K562 (cell line): Measurements from ENCODE around the gene ZDHHC12. TPM values are rescaled to one million over a fixed set of nuclear protein-coding genes. Genes with fewer than 3 reads are reported as not detected.

ENCODE experiments used
- ATAC-seq: fragments of 200-7000 bp; cut with Tn5 transposase; 3 replicates; pipeline ENCODE4 v1.9.1; 2020; ENCODE audit warnings: moderate library complexity
- BruUV-seq: library from RNA; stranded (reverse); fragments of 400-500 nt; replicated peaks from 2 replicates; lab custom pipeline; 2021; lab: Mats Ljungman, UMichigan
- CTCF ChIA-PET: fragments of 300-600 bp; formaldehyde crosslinking; extraction: SDS; loops from one replicate; lab custom pipeline; 2021; ENCODE audit warnings: low intra/inter-chr PET ratio; lab: Yijun Ruan, JAX
- POLR2A ChIA-PET: fragments of 300-600, 350-650 bp; sonication (Branson Sonifier 250); formaldehyde crosslinking; extraction: SDS; loops from one replicate; lab custom pipeline; 2021; ENCODE audit warnings: antibody characterized with exemption, inconsistent platforms; lab: Yijun Ruan, JAX
- DNase-seq, 4 experiments: peaks; one replicate each; pipeline versions ENCODE4 v3.0.0 to v3.0.0-alpha.2; 2011 to 2018; ENCODE audit warnings: low spot score in 3 of 4, mixed read lengths in 3 of 4; ENCODE audit errors: extremely low read depth in 1 of 4
- FAIRE-seq: peaks from 2 replicates; lab custom pipeline; 2011; peaks lifted over from hg19 to GRCh38; lab: Jason Lieb, UNC
- H2AFZ ChIP-seq: 2 replicates; pipeline ENCODE4 v1.6.0; 2011; ENCODE audit warnings: low read depth, low read length, control low read depth, inconsistent platforms
- H3K27ac ChIP-seq: fragments of 200-600 bp; 3 replicates; pipeline ENCODE4 v1.8.0; 2011; ENCODE audit warnings: low read depth, mild to moderate bottlenecking, control low read depth, inconsistent platforms, low read length, moderate library complexity, mixed read lengths; ENCODE audit errors: extremely low read depth
- H3K27me3 ChIP-seq, 2 experiments: fragments of 300-600 bp in 1 of 2; 2 replicates in 1 of 2; 3 replicates in 1 of 2; pipeline versions ENCODE4 v1.6.0 to v1.8.0; 2011; ENCODE audit warnings: inconsistent platforms in 2 of 2, low read length in 2 of 2, mild to moderate bottlenecking in 1 of 2, mixed read lengths in 1 of 2, moderate library complexity in 1 of 2; ENCODE audit not compliant: control insufficient read depth in 2 of 2, insufficient read depth in 2 of 2
- H3K36me3 ChIP-seq: fragments of 300-600 bp; 3 replicates; pipeline ENCODE4 v1.8.0; 2011; ENCODE audit warnings: mild to moderate bottlenecking, low read length, inconsistent platforms; ENCODE audit not compliant: control insufficient read depth, insufficient read depth
- H3K4me1 ChIP-seq, 2 experiments: fragments of 200-600 bp in 1 of 2; replicated peaks in 1 of 2; 2 replicates in 1 of 2; 3 replicates in 1 of 2; pipeline versions ENCODE4 v1.5.1 to v1.8.0; 2011; ENCODE audit warnings: inconsistent platforms in 2 of 2, low read length in 2 of 2, mild to moderate bottlenecking in 1 of 2, mixed read lengths in 1 of 2, moderate library complexity in 1 of 2; ENCODE audit not compliant: control insufficient read depth in 2 of 2, insufficient read depth in 2 of 2
- H3K4me2 ChIP-seq: 2 replicates; pipeline ENCODE4 v1.6.1; 2011; ENCODE audit warnings: low read length, control low read depth, inconsistent platforms, mixed read lengths; ENCODE audit not compliant: insufficient read depth
- H3K4me3 ChIP-seq: fragments of 200-600 bp; sonication (generic), shearing (Covaris generic); 2 replicates; pipeline ENCODE4 v1.5.1; 2016; ENCODE audit warnings: control low read depth, inconsistent platforms
- H3K79me2 ChIP-seq: fragments of 200-600 bp; 3 replicates; pipeline ENCODE4 v1.8.0; 2011; ENCODE audit warnings: low read length, inconsistent platforms; ENCODE audit not compliant: control insufficient read depth, insufficient read depth
- H3K9ac ChIP-seq, 2 experiments: 2 replicates each; pipeline versions ENCODE4 v1.6.0 to v1.6.1; 2011; ENCODE audit warnings: low read depth in 2 of 2, low read length in 2 of 2, control low read depth in 1 of 2, inconsistent platforms in 1 of 2, mild to moderate bottlenecking in 1 of 2, mixed read lengths in 1 of 2; ENCODE audit not compliant: insufficient read depth in 1 of 2
- H3K9me1 ChIP-seq: one replicate; pipeline ENCODE4 v1.6.0; 2011; ENCODE audit warnings: inconsistent platforms, mild to moderate bottlenecking, low read length, moderate library complexity; ENCODE audit not compliant: control insufficient read depth, insufficient read depth
- H3K9me3 ChIP-seq: replicated peaks from 2 replicates; pipeline ENCODE4 v1.5.1; 2011; ENCODE audit warnings: low read depth, low read length, inconsistent platforms; ENCODE audit not compliant: control insufficient read depth, insufficient read depth
- H4K20me1 ChIP-seq: replicated peaks from 2 replicates; pipeline ENCODE4 v1.6.1; 2011; ENCODE audit warnings: low read length, inconsistent platforms, mixed read lengths; ENCODE audit not compliant: control insufficient read depth, insufficient read depth
- BRD4 ChIP-seq: fragments of 200-600 bp; sonication (generic); IDR thresholded peaks from 2 replicates; pipeline ENCODE4 v1.6.1; 2017; ENCODE audit warnings: inconsistent platforms
- DMBX1 ChIP-seq: fragments of 250-450 bp; sonication (Bioruptor Pico); IDR thresholded peaks from 2 replicates; pipeline ENCODE4 v1.8.0; 2022; ENCODE audit warnings: inconsistent platforms, mild to moderate bottlenecking, moderate library complexity, borderline replicate concordance
- HMG20A ChIP-seq: fragments of 450-650 bp; formaldehyde crosslinking; conservative IDR thresholded peaks from 2 replicates; pipeline ENCODE4 v1.4.0; 2020; ENCODE audit warnings: mild to moderate bottlenecking, mixed read lengths
- HMGN3 ChIP-seq: IDR thresholded peaks from 2 replicates; pipeline ENCODE4 v1.6.1; 2011; ENCODE audit warnings: borderline replicate concordance, low read depth, mild to moderate bottlenecking, mixed read lengths, low read length; ENCODE audit not compliant: insufficient read length; ENCODE audit errors: extremely low read depth
- NCOA1 ChIP-seq: fragments of 450-650 bp; IDR thresholded peaks from 2 replicates; pipeline ENCODE4 v1.6.1; 2016; ENCODE audit warnings: low read depth
- PPARD ChIP-seq: fragments of 250-450 bp; sonication (Bioruptor Pico); IDR thresholded peaks from 2 replicates; pipeline ENCODE4 v1.8.0; 2022; ENCODE audit warnings: inconsistent platforms, mild to moderate bottlenecking, moderate library complexity
- RAD21 ChIP-seq, 2 experiments: fragments of 250-450 bp in 1 of 2; fragments of 450-650 bp in 1 of 2; sonication (Bioruptor Pico) in 1 of 2; formaldehyde crosslinking in 1 of 2; IDR thresholded peaks in 1 of 2; conservative IDR thresholded peaks in 1 of 2; 2 replicates each; pipeline versions ENCODE4 v1.4.0 to v1.8.0; 2020 to 2022; ENCODE audit warnings: mild to moderate bottlenecking in 2 of 2, moderate library complexity in 1 of 2
- SMARCA4 ChIP-seq: fragments of 450-650 bp; IDR thresholded peaks from 2 replicates; pipeline ENCODE4 v1.6.1; 2016
- SRSF1 ChIP-seq: fragments of 200-400 bp; formaldehyde crosslinking; IDR thresholded peaks from 2 replicates; pipeline ENCODE4 v1.6.1; 2017; ENCODE audit warnings: mild to moderate bottlenecking, low read depth, low read length, moderate library complexity
- TEAD1 ChIP-seq, 2 experiments: fragments of 450-650 bp in 1 of 2; sonication (generic) in 1 of 2; formaldehyde crosslinking; IDR thresholded peaks; 2 replicates each; pipeline versions ENCODE4 v1.4.0 to v1.8.0; 2020 to 2022; ENCODE audit warnings: mild to moderate bottlenecking in 2 of 2, missing genetic modification reagents in 1 of 2
- whole genome bisulfite sequencing: fragments of 100-300 bp; shearing (Covaris generic); methylation state at CpG from one replicate; pipeline ENCODE4 v1.1.6; 2016; ENCODE audit warnings: low coverage, mixed read lengths; ENCODE audit not compliant: insufficient coverage; ENCODE audit errors: missing lambda C conversion rate; 5-methylcytosine and 5-hydroxymethylcytosine counted together
- in situ Hi-C: fragments of 300-500 bp; cut with MboI; formaldehyde crosslinking; loops from 4 replicates; pipeline ENCODE4 v1.15.0; 2018; ENCODE audit warnings: inconsistent platforms, mixed read lengths
- intact Hi-C: fragments of 100-400 bp; cut with micrococcal nuclease; formaldehyde crosslinking; loops from 2 replicates; pipeline ENCODE4 v1.14.2; 2022
- polyA plus RNA-seq, 8 experiments: library from polyadenylated mRNA; depleted of rRNA in 4 of 8; stranded (reverse) in 5 of 8; unstranded in 3 of 8; fragments of >200 nt; fragmentation: Nextera tagmentation in 2 of 8; fragmentation: Illumina TruSeq in 1 of 8; extraction: Ambion mirVana in 2 of 8; extraction: Trizol in 1 of 8; gene quantifications; 2 replicates each; pipeline versions ENCODE4 v1.2.1 to v1.2.3, GENCODE V29; 2011 to 2014; ENCODE audit warnings: inconsistent platforms in 1 of 8, missing spikeins in 1 of 8
- total RNA-seq, 7 experiments: library from RNA; depleted of rRNA in 6 of 7; stranded (reverse); fragments of >200 nt in 6 of 7; fragmentation: Illumina TruSeq in 2 of 7; extraction: Trizol in 2 of 7; gene quantifications; 2 replicates each; pipeline versions ENCODE4 v1.2.1 to v1.2.3, GENCODE V29; 2011 to 2021; ENCODE audit warnings: low replicate concordance in 1 of 7
- TF ChIP-seq, protein P1 (sequence below), 2 experiments: IDR thresholded peaks; 2 replicates each; pipeline ENCODE4 v1.6.1; 2012; ENCODE audit warnings: improper control_type of control experiment in 2 of 2, low read depth in 2 of 2, low read length in 2 of 2, borderline replicate concordance in 1 of 2
- TF ChIP-seq, protein P2 (sequence below): fragments of 450-650 bp; IDR thresholded peaks from 2 replicates; pipeline ENCODE4 v1.6.1; 2017; ENCODE audit warnings: mild to moderate bottlenecking, moderate library complexity
- TF ChIP-seq, protein P3 (sequence below): fragments of 150-350 bp; conservative IDR thresholded peaks from 2 replicates; pipeline ENCODE4 v1.6.1; 2014; ENCODE audit warnings: low read length

The ZDHHC12 gene
- total and polyA plus RNA-seq, 9 of the 15 experiments (the other 6 are each of a cell fraction or from before 2014, with no cell fraction given), result 0.21 to 38.0 (median 13.8) TPM

DNA sequence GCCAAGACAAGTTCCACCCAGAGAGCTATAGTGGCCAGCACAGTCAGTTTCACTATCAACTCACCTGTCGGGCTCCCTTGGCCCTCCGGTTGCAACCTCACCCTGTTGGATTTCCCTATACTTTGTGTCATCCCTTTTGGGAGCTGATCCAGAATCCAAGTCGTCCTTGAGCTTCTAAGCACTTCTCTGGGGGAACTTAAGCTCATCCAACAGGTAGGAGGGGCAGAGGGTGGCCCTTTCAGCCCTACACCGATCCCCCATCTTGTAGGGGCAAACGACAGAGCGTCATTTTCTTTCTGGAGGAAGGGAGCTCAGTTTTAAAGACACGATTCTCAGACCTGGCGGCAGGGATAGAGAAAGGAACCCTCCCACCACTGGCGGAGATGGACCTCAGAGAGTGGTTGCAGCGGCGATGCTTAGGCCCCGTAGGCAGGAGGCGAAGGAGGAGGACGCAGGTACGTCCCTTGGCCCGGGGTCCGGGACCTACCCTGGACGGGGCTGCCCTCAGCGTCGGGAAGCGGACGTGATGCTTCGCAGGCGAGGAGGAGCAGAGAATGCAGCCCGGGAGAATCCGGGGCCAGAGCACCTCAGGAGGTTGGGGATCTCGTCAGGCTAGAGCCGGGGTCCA is 47.3 kb upstream of the ZDHHC12 start:
- H3K9me1 ChIP-seq, result no peaks in the 10 kb centered on the region
- H3K4me3 ChIP-seq, result peak overlapping the region; percentile 79
- no peaks in the 10 kb centered on the region for H4K20me1 ChIP-seq
- H3K27me3 ChIP-seq, result no peaks in the 10 kb centered on the region
- DNase-seq, result peak in 1 of 4 experiments; percentile 32
- H3K4me1 ChIP-seq, result peaks cover 13 to 16% of the 10 kb centered on the region in 2 experiments; a peak in 4 of 5 replicates
- H3K9ac ChIP-seq, result peak overlapping the region; percentile 89 to 94
- under 1% methylated on average over 27 of the region's 28 CpGs for WGBS
- intact Hi-C loops, result no loop called here
- ChIA-PET POLR2A (interaction anchor here (0.5 to 1.1 kb wide), 8 partner anchors 9 to 1676 kb away, joined by 3 to 5 read pairs (median 3); no protein-coding TSS in a partner anchor), CTCF (interaction anchor here (0.8 kb wide), 1 partner anchor 69 kb away, joined by 3 read pairs; the partner anchor contains the start of gene PKN3)
- peak; percentile 65 for FAIRE-seq
- BruUV-seq, result no TSS peak
- peak overlapping the region; percentile 95 for H3K4me2 ChIP-seq
- peak; percentile 65 for ATAC-seq
- H3K79me2 ChIP-seq, result peaks cover 21% of the 10 kb centered on the region
- H3K9me3 ChIP-seq, result no peaks in the 10 kb centered on the region
- in situ Hi-C loops, result no loop called here
- H3K36me3 ChIP-seq, result peaks cover 5% of the 10 kb centered on the region; the same call in 1 of the 3 replicates
- peak overlapping the region; percentile 98 for H2AFZ ChIP-seq
- peak overlapping the region; percentile 88 for H3K27ac ChIP-seq
- TF ChIP-seq TEAD1 (CRISPR knock-in tag; IDR thresholded peaks at IDR 0.05), result 0 out of 4 replicates have a peak, but pooled peaks of 1 of the 2 experiments have one; percentile 1
- no peak for TF ChIP-seq DMBX1 (CRISPR knock-in tag)
- TF ChIP-seq HMG20A (CRISPR knock-in tag), result no peak
- TF ChIP-seq, protein P1, sequence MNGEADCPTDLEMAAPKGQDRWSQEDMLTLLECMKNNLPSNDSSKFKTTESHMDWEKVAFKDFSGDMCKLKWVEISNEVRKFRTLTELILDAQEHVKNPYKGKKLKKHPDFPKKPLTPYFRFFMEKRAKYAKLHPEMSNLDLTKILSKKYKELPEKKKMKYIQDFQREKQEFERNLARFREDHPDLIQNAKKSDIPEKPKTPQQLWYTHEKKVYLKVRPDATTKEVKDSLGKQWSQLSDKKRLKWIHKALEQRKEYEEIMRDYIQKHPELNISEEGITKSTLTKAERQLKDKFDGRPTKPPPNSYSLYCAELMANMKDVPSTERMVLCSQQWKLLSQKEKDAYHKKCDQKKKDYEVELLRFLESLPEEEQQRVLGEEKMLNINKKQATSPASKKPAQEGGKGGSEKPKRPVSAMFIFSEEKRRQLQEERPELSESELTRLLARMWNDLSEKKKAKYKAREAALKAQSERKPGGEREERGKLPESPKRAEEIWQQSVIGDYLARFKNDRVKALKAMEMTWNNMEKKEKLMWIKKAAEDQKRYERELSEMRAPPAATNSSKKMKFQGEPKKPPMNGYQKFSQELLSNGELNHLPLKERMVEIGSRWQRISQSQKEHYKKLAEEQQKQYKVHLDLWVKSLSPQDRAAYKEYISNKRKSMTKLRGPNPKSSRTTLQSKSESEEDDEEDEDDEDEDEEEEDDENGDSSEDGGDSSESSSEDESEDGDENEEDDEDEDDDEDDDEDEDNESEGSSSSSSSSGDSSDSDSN (IDR thresholded peaks at IDR 0.05; ENCODE audit: borderline replicate concordance in 1 of 2, low read depth in 2 of 2, low read length in 2 of 2), result no peak
- no peak for TF ChIP-seq NCOA1
- TF ChIP-seq, protein P2, sequence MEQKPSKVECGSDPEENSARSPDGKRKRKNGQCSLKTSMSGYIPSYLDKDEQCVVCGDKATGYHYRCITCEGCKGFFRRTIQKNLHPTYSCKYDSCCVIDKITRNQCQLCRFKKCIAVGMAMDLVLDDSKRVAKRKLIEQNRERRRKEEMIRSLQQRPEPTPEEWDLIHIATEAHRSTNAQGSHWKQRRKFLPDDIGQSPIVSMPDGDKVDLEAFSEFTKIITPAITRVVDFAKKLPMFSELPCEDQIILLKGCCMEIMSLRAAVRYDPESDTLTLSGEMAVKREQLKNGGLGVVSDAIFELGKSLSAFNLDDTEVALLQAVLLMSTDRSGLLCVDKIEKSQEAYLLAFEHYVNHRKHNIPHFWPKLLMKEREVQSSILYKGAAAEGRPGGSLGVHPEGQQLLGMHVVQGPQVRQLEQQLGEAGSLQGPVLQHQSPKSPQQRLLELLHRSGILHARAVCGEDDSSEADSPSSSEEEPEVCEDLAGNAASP, result no peak
- peak; percentile 25 for TF ChIP-seq HMGN3
- TF ChIP-seq SMARCA4, result no peak
- TF ChIP-seq PPARD (CRISPR knock-in tag), result no peak
- TF ChIP-seq, protein P3, sequence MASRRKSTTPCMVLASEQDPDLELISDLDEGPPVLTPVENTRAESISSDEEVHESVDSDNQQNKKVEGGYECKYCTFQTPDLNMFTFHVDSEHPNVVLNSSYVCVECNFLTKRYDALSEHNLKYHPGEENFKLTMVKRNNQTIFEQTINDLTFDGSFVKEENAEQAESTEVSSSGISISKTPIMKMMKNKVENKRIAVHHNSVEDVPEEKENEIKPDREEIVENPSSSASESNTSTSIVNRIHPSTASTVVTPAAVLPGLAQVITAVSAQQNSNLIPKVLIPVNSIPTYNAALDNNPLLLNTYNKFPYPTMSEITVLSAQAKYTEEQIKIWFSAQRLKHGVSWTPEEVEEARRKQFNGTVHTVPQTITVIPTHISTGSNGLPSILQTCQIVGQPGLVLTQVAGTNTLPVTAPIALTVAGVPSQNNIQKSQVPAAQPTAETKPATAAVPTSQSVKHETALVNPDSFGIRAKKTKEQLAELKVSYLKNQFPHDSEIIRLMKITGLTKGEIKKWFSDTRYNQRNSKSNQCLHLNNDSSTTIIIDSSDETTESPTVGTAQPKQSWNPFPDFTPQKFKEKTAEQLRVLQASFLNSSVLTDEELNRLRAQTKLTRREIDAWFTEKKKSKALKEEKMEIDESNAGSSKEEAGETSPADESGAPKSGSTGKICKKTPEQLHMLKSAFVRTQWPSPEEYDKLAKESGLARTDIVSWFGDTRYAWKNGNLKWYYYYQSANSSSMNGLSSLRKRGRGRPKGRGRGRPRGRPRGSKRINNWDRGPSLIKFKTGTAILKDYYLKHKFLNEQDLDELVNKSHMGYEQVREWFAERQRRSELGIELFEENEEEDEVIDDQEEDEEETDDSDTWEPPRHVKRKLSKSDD, result no peak
- no peak for TF ChIP-seq SRSF1
- TF ChIP-seq RAD21 (CRISPR knock-in tag; conservative IDR thresholded peaks at IDR 0.05 in 1 of 2, IDR thresholded peaks at IDR 0.05 in 1 of 2), result peak in 1 of 2 experiments; percentile 5; a peak in 1 of 4 replicates
- no peak for TF ChIP-seq BRD4
